HG02938 (cell line): ENCODE data around the gene SRGAP3.

Experiments
- ATAC-seq: cut with Tn5 transposase; IDR thresholded peaks from one replicate; pipeline ENCODE4 v1.9.1; 2021; ENCODE audit warnings: mild to moderate bottlenecking, moderate library complexity; ENCODE audit not compliant: unreplicated experiment

The SRGAP3 gene

GRCh38 chr3:9254764-9255163, 5.3 kb upstream of the SRGAP3 start:
- ATAC-seq, result no peak

DNA sequence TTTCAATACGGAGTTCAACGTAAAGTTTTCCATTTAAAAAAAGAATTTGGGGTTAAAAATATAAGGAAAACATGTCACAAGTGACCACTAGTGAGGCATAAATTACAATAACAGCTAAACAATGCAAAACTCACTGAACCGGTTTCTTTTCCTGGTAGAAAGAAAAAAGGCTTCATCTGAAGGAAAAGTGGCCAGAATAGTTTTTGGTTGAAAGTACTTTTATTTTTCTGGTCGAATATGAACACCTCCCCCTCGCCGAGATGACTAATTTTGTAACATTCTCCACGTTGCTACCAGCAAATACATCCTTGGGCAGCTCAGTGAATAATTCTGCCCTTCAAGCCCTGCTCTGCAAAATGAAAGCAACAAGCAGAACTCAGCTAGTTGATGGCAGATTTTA, 3.9 kb upstream of the SRGAP3 start:
- no peak for ATAC-seq

- no peak for ATAC-seq
Observed at GRCh38 chr3:9251055-9251786, 1.8 kb upstream of the SRGAP3 start.

DNA sequence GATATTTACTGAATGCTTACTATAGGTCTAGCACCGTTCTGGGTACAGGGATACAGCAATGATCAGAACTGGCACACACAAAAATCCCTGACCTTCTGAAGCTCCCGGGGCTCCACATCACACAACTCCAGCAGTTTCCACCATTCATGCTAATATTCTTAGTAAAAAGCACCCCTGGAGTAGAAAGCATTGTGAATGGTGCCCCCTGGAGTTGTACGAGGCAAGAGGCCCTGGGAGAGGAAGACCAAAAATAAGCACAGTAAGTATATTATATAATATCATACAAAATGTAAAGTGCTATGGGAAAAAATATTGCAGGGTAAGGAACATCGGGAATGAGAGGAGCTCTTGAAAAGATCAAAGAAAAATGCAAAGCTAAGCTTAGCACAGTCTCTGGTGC, 790 bp upstream of the SRGAP3 start:
- ATAC-seq, result no peak

DNA sequence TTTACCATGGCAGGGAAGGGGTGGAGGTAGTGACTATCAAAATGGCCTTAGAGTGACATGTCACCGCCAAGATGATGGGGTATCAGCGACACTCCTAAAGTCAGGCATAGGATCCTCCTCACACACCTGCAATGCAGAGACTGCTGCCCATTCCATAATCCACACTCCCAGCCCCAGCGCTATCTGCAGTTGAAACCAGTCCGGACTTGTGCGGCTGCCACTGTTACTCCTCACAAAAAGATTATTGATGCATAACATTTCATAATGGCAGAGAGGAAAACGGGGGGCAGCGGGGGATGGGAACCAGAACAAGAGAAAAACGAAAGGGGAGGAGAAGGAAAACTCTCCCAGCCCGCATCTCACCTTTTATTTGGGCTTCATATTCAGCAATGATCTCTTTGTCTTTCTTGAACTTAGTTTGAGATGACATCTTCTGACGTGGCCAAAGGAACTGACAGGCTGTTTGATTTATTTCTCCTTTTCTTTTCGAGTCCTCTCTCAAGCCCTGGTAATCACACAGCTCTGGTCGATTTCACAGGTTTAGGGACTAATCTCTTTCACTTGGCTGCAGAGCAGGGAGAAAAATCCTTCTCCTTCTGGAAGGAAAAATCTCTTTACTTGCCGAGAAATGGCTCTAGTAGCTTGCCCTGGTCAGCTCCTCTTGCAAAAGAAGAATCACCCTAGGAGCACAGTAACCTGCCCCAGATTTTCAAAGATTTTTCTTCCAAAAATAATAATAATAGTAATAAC, 749 bp downstream of the SRGAP3 start:
- no peak for ATAC-seq

DNA sequence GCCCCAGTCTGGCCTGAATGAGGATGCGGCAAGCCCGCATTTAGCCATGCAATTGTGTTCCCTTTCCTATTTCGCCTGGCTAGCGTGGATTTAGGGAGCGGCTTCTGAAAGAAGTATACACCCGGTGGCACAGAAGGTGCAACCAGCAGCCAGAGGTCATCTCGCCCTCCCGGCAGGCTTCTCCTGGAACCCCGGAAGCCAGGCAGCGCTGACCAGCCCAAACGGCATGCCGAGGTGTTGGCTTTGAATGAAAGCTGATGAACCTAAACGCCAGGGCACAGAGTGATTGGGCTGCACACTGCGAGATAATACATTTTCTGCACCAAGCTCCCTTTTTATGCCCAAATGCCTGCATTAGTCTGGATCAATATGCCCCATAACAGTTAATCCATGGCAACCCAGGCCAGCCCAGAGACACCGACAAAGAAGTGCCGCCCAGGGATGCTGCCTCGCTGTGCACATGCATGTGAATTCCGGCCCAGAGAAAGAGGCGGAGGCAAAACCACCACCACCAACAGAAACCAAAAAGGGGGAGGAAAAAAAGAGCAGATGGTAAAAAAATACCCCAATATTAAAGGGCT, 1.4 kb downstream of the SRGAP3 start:
- no peak for ATAC-seq

DNA sequence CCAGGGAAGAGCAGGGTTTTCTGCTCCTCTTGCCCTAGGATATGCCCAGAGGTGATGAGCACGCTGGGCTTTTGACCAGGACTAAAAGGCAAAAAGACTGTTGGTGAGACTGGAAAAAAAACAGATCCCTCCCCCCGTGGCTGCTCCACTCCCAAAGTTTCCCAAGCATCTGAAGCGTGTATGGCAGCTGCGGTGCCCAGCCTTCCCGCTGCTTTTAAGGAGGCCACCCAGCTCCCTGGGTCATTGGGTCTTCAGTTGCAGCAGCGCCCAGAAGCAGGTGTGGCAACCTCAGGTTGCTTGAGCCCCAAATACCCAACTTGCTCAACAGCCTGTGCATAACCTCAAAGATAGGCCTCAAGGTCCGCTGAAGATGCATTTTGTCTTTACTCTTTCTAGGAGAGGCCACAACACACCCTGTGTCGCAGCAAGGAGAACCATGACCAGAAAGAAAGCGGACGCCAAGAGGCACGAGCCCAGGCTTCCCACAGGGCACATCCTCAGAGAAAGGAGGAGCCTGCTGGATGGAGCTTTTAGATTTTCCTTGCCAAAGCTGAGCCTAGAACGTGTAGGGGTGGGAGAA, 2.0 kb downstream of the SRGAP3 start:
- no peak for ATAC-seq

DNA sequence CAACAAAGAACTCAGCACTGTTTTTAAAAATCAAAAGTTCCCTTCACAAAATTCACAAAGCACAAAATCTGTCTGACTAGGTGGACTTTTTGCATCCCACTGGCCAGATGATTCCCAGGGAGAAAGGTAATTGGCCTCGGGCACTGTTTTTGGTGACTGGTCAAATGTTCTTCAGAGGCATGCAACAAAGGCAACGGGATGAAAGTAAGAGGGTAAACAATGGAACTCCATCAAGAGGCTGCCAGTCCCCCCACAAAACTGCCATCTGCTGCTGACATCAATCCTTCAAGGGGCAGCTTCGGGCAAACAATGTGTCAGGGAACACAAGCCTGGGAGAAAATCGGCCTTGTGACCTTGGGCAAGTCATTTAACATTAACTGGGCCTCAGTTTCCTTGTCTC, 3.3 kb downstream of the SRGAP3 start:
- no peak for ATAC-seq

DNA sequence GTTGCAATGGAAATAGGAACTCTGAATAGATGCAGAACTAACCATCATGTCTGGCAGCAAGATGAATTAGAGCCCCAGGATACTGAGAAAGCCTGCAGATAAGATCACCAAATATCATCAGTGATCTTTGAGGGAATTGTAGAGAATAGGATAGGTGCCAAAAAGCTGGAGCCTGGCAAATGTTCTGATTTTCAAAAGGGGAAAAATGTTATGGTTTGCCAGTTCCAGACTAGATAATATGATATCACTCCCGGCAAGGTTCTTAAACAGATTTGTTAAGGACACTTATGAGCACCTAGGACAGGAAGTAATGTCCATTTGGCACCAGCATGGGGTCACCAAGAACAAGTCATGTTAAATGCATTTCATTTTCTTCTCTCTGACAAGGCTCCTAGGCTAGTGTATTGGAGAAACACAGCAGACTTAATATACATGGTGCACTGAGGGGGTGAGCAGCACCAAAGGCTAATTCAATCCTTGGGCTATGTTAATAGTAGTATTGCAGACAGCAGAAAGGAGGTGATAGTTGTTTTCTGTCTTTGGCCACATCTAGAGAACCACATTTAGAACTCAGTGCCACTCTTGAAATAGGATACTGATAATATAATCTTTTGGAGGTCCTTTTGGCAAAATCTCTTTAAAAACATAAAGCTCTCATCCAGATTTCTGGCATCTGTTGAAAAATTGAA, 4.8 kb downstream of the SRGAP3 start:
- no peak for ATAC-seq

GRCh38 chr3:9241956-9242355, 7.5 kb downstream of the SRGAP3 start:
- ATAC-seq, result no peak

DNA sequence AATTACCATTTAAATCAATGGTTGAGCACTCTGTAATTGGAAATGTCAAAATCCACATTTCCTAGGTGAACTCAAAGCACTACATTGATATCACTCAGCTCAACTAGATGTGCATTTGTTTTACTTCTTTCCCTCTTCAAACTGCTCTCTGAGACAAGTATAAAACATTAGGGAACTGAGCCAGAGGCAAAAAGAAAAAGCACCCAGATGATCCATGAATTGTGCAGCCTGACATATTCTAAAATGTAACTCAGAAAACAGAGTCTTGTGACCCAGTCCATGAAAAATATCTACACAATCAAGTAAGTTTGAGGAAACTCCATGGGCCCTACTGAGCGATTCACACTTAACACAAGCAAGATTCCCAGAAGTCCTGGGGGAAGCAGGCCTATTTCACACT, 9.8 kb downstream of the SRGAP3 start:
- no peak for ATAC-seq

DNA sequence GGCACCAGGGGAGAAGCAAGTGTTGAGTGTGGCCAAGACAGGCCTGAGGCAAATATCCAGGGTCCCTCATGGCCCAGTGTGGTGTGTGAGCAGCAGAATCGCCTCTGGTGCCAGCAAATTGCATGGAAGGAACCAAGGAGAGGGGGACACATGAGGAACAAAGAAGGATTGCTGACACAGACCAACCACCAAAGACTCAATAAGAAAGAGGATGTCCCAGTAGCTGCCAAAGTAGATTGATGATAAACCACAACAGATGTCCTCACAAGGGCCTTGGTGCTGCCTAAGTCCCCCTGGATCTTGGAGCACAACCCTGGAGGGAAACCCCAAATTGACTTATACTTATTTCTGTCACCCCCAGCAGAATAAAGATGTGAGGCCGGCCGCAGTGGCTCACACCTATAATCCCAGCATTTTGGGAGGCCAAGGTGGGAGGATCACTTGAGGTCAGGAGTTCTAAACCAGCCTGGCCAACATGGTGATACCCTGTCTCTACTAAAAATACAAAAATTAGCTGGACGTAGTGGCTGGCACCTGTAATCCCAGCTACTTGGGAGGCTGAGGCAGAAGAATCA, 10.6 kb downstream of the SRGAP3 start:
- ATAC-seq, result no peak

DNA sequence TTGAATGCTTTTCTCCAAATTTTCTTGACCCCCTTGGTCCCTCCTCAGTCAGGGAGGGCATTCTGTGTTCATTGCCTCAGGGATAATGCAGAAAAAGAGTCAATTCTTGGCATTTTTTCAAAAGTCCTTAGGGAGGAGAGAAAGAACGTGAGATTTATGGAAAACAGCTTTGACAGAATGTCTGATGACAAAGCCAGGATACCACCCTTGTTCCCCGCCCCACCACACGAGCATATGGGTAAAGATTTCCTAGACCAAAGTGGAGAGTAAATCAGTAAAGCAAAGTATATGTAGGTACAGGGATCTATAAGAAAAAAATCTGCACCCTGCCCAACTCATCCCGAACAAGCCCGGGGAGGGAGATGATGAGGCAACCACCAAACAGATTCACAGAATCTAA, 11.2 kb downstream of the SRGAP3 start:
- ATAC-seq, result no peak

- no peak for ATAC-seq
Observed at GRCh38 chr3:9233814-9234600, 15.4 kb downstream of the SRGAP3 start.

DNA sequence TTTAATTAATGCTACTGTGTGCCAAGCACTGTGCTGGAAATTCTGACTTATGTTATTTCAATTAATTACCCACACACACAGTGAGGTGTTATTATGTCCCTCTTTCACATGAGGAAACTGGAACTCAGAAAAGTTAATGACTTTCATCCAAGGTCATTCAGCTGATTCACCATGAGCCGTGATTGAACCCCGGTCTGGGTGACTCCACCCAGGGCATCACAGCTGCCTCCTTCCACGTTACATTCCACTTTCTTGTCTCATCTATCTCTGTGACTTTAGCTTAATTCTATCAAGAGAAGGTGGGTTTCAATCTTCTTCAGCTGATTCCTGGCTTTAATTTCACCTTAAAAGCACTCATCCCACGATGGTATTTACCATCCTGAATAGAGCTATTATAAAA, 16.3 kb downstream of the SRGAP3 start:
- no peak for ATAC-seq

DNA sequence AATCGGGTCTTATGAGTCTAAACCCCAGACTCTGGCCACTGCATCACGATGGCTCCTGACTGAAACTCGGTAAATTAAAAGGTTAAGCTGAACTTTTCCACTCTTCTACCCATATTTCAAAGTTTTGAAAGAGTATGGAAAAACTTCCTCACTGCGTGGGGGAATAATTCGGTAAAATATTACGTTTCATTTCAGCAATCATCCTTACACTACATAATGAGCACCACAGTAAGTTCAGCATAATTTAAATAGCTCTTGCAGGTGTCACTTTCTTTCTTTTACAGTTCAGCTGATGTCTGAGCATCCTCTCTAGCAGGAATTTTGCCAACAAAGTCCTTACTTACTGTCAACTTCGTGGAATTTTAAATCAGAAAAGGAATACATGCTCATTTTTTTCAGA, 17.5 kb downstream of the SRGAP3 start:
- no peak for ATAC-seq

DNA sequence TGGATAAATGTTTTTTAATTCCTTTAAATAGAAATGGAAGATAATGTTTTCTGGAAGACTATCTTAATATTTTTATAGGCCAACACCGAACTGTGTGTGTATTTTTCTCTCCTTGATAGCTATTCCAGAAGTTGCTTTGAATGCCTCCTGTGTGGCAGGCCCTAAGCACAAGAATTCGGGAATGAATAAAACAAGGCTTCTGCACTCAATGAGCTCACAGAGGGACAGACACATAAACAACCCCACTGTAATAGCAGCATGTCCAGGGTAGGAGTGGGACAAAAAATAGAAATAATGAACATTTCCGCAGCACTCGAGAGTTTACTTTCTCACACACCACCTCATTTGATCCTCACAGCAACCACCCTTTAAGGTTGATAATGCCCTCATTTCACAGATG, 18.0 kb downstream of the SRGAP3 start:
- no peak for ATAC-seq

DNA sequence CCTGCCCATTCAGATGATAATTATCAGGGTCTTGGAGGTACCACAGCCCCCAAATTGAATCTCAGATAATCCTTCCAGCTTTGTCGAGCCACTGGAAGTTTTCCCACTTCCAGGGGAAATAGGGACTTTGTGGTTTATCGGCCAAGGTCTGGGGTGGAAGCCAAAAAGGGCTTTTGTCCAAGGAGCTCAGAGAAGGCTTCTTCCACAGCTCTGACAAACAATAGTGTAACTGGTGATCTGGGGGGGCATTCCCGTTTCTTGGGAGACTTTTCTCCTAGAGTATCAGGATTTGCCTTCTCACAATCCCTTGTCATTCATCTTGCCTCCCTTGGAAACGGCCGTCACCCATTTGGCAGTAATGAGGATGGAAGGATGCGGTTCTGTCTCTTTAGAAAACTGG, 18.4 kb downstream of the SRGAP3 start:
- no peak for ATAC-seq

DNA sequence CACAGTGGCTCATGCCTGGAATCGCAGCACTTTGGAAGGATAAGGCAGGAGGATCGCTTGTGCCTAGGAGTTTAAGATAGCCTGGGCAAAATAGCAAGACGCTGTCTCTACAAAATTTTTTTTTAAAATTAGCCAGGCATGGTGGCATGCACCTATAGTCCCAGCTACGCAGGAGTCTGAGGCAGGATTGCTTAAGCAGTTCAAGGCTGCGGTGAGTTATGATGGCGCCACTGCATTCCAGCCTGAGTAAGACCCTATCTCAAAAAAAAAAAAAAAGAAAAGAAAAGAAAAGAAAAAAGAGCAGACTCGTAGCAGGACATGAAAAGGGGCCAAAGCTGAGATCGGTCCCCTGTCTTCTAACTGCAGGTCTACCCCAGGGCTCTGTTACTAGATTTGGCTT, 18.9 kb downstream of the SRGAP3 start:
- no peak for ATAC-seq

DNA sequence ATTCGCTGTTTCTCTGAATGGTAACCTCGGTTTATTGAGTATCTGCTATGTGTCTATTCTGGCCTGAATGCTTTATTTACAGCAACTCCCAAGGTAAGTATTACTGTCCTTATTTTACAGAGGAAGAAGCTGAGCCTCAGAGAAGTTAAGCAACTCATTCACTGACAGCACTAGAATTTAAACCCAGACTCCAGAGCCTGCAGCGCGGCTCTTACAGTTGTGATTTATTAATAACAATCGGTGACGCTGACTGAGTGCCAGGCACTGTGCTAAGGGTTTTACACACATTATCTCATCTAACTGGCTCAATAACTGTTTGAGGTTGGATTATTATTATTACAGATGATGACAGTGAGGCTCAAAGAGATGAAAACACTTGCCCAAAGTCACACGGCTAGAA, 19.6 kb downstream of the SRGAP3 start:
- ATAC-seq, result no peak
